OCI-LY3 (cell line): ENCODE data around the gene OPCML.

Experiments
- H2AFZ ChIP-seq: fragments of 200-600, 300-600 bp; shearing (Covaris generic); 2 replicates; pipeline ENCODE4 v1.6.0; 2014; ENCODE audit warnings: antibody characterized with exemption, low read depth, low read length
- H3K27ac ChIP-seq: fragments of 200-600, 300-600 bp; sonication (generic); 2 replicates; pipeline ENCODE4 v1.5.1; 2014; ENCODE audit warnings: mild to moderate bottlenecking, low read length, moderate library complexity, mixed read lengths
- H3K27me3 ChIP-seq: fragments of 200-600, 300-600 bp; sonication (generic); 2 replicates; pipeline ENCODE4 v1.6.1; 2014; ENCODE audit warnings: low read depth, low read length, mixed read lengths
- H3K36me3 ChIP-seq: fragments of 200-600, 300-600 bp; sonication (generic); replicated peaks from 2 replicates; pipeline ENCODE3; 2014; ENCODE audit warnings: low read depth, low read length, mixed read lengths
- H3K4me1 ChIP-seq: fragments of 300-600, 200-600 bp; sonication (generic); 2 replicates; pipeline ENCODE4 v1.6.1; 2014; ENCODE audit warnings: low read length, mixed read lengths
- H3K4me2 ChIP-seq: fragments of 200-600, 300-600 bp; sonication (generic); 2 replicates; pipeline ENCODE4 v1.6.1; 2014; ENCODE audit warnings: low read length, mixed read lengths
- H3K4me3 ChIP-seq: fragments of 300-600, 200-600 bp; sonication (generic); 2 replicates; pipeline ENCODE4 v1.5.1; 2014; ENCODE audit warnings: antibody characterized with exemption, mild to moderate bottlenecking, low read length, moderate library complexity
- H3K79me2 ChIP-seq: fragments of 300-600, 200-600 bp; shearing (Covaris generic); 2 replicates; pipeline ENCODE4 v1.6.1; 2014; ENCODE audit warnings: mild to moderate bottlenecking, low read length, mixed read lengths
- H3K9ac ChIP-seq: fragments of 300-600, 200-600 bp; shearing (Covaris generic); 2 replicates; pipeline ENCODE4 v1.6.0; 2014; ENCODE audit warnings: mild to moderate bottlenecking, low read length, moderate library complexity
- H3K9me3 ChIP-seq: fragments of 200-600, 300-600 bp; shearing (Covaris generic); 2 replicates; pipeline ENCODE4 v1.6.1; 2014; ENCODE audit warnings: low read length, mixed read lengths; ENCODE audit not compliant: insufficient read depth
- H4K20me1 ChIP-seq: fragments of 200-600, 300-600 bp; sonication (generic); 2 replicates; pipeline ENCODE4 v1.6.1; 2016; ENCODE audit warnings: low read length, mixed read lengths; ENCODE audit not compliant: insufficient read depth
- EZH2phosphoT487 ChIP-seq: fragments of 200-600 bp; shearing (Covaris generic); IDR thresholded peaks from 2 replicates; pipeline ENCODE4 v1.6.1; 2018; ENCODE audit warnings: antibody characterized with exemption, mixed run types, low read depth
- TF ChIP-seq, protein P1 (sequence below): fragments of 200-600, 300-600 bp; sonication (generic); IDR thresholded peaks from 2 replicates; pipeline ENCODE4 v1.5.1; 2014; ENCODE audit warnings: antibody characterized with exemption, low read length, low read depth

Gene OPCML

GRCh38 chr11:132646890-132647289 is 885.4 kb downstream of the OPCML start:
- Histone ChIP-seq H3K79me2 (no peaks in the 10 kb centered on the region), H3K27me3 (no peaks in the 10 kb centered on the region), H3K9me3 (no peaks in the 10 kb centered on the region), H4K20me1 (no peaks in the 10 kb centered on the region), H3K9ac (no peak overlapping the region), H3K4me1 (no peaks in the 10 kb centered on the region), H3K4me3 (no peak overlapping the region), H3K36me3 (no peaks in the 10 kb centered on the region), H2AFZ (no peak overlapping the region), H3K4me2 (no peak overlapping the region), H3K27ac (no peak overlapping the region)
- TF ChIP-seq EZH2phosphoT487, result no peak
- TF ChIP-seq, protein P1, sequence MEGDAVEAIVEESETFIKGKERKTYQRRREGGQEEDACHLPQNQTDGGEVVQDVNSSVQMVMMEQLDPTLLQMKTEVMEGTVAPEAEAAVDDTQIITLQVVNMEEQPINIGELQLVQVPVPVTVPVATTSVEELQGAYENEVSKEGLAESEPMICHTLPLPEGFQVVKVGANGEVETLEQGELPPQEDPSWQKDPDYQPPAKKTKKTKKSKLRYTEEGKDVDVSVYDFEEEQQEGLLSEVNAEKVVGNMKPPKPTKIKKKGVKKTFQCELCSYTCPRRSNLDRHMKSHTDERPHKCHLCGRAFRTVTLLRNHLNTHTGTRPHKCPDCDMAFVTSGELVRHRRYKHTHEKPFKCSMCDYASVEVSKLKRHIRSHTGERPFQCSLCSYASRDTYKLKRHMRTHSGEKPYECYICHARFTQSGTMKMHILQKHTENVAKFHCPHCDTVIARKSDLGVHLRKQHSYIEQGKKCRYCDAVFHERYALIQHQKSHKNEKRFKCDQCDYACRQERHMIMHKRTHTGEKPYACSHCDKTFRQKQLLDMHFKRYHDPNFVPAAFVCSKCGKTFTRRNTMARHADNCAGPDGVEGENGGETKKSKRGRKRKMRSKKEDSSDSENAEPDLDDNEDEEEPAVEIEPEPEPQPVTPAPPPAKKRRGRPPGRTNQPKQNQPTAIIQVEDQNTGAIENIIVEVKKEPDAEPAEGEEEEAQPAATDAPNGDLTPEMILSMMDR, result no peak

DNA sequence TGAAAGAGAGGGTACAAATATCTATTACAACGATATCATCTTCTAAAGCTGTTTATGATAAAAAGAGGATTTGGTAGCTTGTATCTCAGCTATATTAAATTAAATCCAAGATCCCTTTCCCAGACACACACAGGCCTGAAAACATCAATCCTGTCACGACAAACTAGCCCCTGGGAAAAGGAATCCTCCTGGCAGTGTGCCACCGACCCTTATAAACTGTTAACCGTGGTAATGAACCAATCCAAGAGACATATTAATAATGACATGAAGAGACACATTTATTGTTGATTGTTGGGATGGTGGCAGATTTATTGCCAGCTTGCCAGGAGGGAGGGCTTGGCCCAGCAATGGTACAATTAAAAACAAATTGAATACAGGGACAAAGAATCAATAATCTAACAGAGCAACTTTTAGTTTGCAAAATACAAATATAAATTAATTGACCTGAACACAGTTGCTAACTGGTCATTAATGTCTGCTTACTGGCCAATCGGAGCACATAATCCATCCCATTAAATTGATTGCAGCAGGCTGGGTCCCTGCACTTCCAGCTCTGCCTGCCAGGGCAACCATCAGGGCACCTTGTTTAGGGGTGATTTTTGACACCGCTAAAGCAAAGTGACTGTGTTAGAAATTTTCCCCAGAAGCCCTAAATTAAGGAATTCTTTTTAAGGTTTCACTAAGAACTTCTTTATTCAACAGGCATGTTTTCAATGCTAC is 887.6 kb downstream of the OPCML start:
- Histone ChIP-seq H3K4me1 (no peaks in the 10 kb centered on the region), H3K4me2 (no peak overlapping the region), H3K36me3 (no peaks in the 10 kb centered on the region), H3K9me3 (no peaks in the 10 kb centered on the region), H4K20me1 (no peaks in the 10 kb centered on the region), H3K4me3 (no peak overlapping the region), H3K9ac (no peak overlapping the region), H3K79me2 (no peaks in the 10 kb centered on the region), H3K27ac (no peak overlapping the region), H3K27me3 (no peaks in the 10 kb centered on the region), H2AFZ (no peak overlapping the region)
- TF ChIP-seq, protein P1, result no peak
- TF ChIP-seq EZH2phosphoT487, result no peak

DNA sequence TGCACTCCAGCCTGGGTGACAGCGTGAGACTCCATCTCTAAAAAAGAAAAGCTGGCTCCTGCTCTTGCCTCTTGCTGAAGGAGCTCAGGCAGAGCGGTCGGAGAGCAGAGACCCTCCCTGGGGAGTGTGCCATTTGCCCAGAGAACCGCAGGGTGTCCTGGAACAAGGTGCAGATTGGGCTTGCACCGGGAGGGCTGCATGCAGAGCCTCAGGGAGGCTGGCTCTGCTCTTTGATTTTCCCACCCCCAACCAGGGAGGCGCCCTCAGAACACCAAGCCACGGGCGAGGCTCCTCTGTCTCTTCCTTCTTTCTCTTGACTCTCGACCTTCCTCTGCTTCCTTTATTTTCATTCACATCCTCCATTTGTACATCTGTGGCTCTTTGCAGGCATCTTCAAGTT is 889.1 kb downstream of the OPCML start:
- Histone ChIP-seq H3K27me3 (no peaks in the 10 kb centered on the region), H3K4me2 (no peak overlapping the region), H4K20me1 (no peaks in the 10 kb centered on the region), H3K4me3 (no peak overlapping the region), H3K9me3 (no peaks in the 10 kb centered on the region), H3K36me3 (no peaks in the 10 kb centered on the region), H3K4me1 (no peaks in the 10 kb centered on the region), H2AFZ (no peak overlapping the region), H3K79me2 (no peaks in the 10 kb centered on the region), H3K9ac (no peak overlapping the region), H3K27ac (no peak overlapping the region)
- TF ChIP-seq, protein P1, result no peak
- TF ChIP-seq EZH2phosphoT487, result no peak

GRCh38 chr11:132640952-132641351 is 891.3 kb downstream of the OPCML start:
- Histone ChIP-seq H3K9ac (no peak overlapping the region), H4K20me1 (no peaks in the 10 kb centered on the region), H3K36me3 (no peaks in the 10 kb centered on the region), H3K4me1 (no peaks in the 10 kb centered on the region), H3K9me3 (no peaks in the 10 kb centered on the region), H2AFZ (no peak overlapping the region), H3K4me3 (no peak overlapping the region), H3K79me2 (no peaks in the 10 kb centered on the region), H3K4me2 (no peak overlapping the region), H3K27me3 (no peaks in the 10 kb centered on the region), H3K27ac (no peak overlapping the region)
- TF ChIP-seq, protein P1, result no peak
- no peak for TF ChIP-seq EZH2phosphoT487
